ENCODE measurements around the gene COMMD3. TPM values are rescaled to one million over a fixed set of nuclear protein-coding genes. Genes with fewer than 3 reads are reported as not detected.
A peak's percentile ranks its signal among the peaks of the same experiment; 100 is the strongest.

The COMMD3 gene
- total RNA-seq, 1 experiment from 2014 or later: 2.4 TPM

GRCh38 chr10:22314852-22315251, 1.3 kb upstream of the COMMD3 start:
- Histone ChIP-seq H3K18ac (ENCODE audit: insufficient read length, low read depth, low read length) (no peak overlapping the region), H3K27me3 (ENCODE audit: insufficient read depth, low read length) (peaks cover 29% of the 10 kb centered on the region; the same call in 1 of the 2 replicates), H4K8ac (replicated peaks; ENCODE audit: insufficient read length, low read depth, low read length) (no peak overlapping the region), H3K4ac (ENCODE audit: low read depth, low read length) (no peak overlapping the region), H2AFZ (ENCODE audit: low read length) (no peak overlapping the region), H3K23ac (ENCODE audit: insufficient read length, low read depth, low read length) (no peak overlapping the region), H3K79me1 (ENCODE audit: insufficient read depth, low read depth, low read length, poor library complexity, severe bottlenecking) (no peaks in the 10 kb centered on the region), H3K4me2 (ENCODE audit: insufficient read depth, insufficient read length, low read length) (no peak overlapping the region), H2BK5ac (ENCODE audit: insufficient read length, low read length) (no peak overlapping the region), H4K91ac (ENCODE audit: insufficient read length, low read depth, low read length) (no peak overlapping the region), H3K23me2 (ENCODE audit: insufficient read length, low read depth, low read length, poor library complexity, severe bottlenecking) (peaks cover 6% of the 10 kb centered on the region), H4K20me1 (ENCODE audit: control insufficient read depth, insufficient read depth, insufficient read length) (no peaks in the 10 kb centered on the region), H2BK12ac (ENCODE audit: insufficient read length, low read depth, low read length) (no peak overlapping the region), H2BK15ac (ENCODE audit: low read depth, low read length) (no peak overlapping the region), H2BK20ac (ENCODE audit: low read depth, low read length, poor library complexity, severe bottlenecking) (no peak overlapping the region), H3K27ac (ENCODE audit: insufficient read length, low read depth, low read length) (no peak overlapping the region), H2AK5ac (ENCODE audit: insufficient read length, low read length) (no peak overlapping the region), H3K4me1 (ENCODE audit: insufficient read depth, low read length) (no peaks in the 10 kb centered on the region), H3T11ph (ENCODE audit: low read length) (no peak overlapping the region), H3K9ac (ENCODE audit: extremely low read depth, insufficient read length, low read length) (no peak overlapping the region), H3K14ac (ENCODE audit: insufficient read depth, low read length) (no peak overlapping the region), H2BK120ac (ENCODE audit: low read depth, low read length, poor library complexity, severe bottlenecking) (no peak overlapping the region), H3K79me2 (ENCODE audit: insufficient read depth, low read length) (no peaks in the 10 kb centered on the region), H4K5ac (ENCODE audit: insufficient read length, low read depth, low read length) (no peak overlapping the region), H3K9me3 (ENCODE audit: control insufficient read depth, low read depth, low read length) (no peaks in the 10 kb centered on the region), H3K56ac (ENCODE audit: insufficient read length, low read depth, low read length) (no peak overlapping the region)
- Mint-ChIP-seq H3K4me1 (peaks cover 15 to 31% of the 10 kb centered on the region in 2 experiments), H3K4me3 (peak overlapping the region in 1 of 2 experiments; percentile 41; a peak in 1 of 5 replicates), H3K36me3 (ENCODE audit: insufficient read depth in 1 of 3, low read depth in 3 of 3) (no peaks in the 10 kb centered on the region), H3K9me3 (no peaks in the 10 kb centered on the region; a peak in 2 of 5 replicates), H3K27ac (no peak overlapping the region), H3K27me3 (ENCODE audit: low read depth) (peaks cover 85% of the 10 kb centered on the region)
- no peak for TF ChIP-seq CTCF (conservative IDR thresholded peaks at IDR 0.05)
- no CpG with 5 or more reads among the region's 2 CpGs for WGBS (ENCODE audit: extremely low coverage, insufficient read length, low lambda C conversion rate)
- no peak for DNase-seq

Data from H9 (cell line).